NT2/D1 (cell line): ENCODE results near the gene TSC2.

ENCODE experiments used
- SUZ12 ChIP-seq: IDR thresholded peaks from 2 replicates; pipeline ENCODE4 v1.6.1; 2011; ENCODE audit not compliant: insufficient read length, insufficient read depth; ENCODE audit errors: extremely low read depth
- YY1 ChIP-seq: IDR thresholded peaks from 2 replicates; pipeline ENCODE4 v1.6.1; 2011; ENCODE audit not compliant: insufficient read length, insufficient read depth
- ZNF274 ChIP-seq: IDR thresholded peaks from 2 replicates; pipeline ENCODE4 v1.6.1; 2011; ENCODE audit warnings: mild to moderate bottlenecking, low read depth, low read length

GRCh38 chr16:2063861-2064260, 16.1 kb downstream of the TSC2 start:
- TF ChIP-seq ZNF274 (no peak), SUZ12 (no peak), YY1 (no peak)
